ENCODE measurements around the gene RAET1L. TPM values are rescaled to one million over a fixed set of nuclear protein-coding genes. Genes with fewer than 3 reads are reported as not detected.
A peak's percentile ranks its signal among the peaks of the same experiment; 100 is the strongest.
"Not testable (repeated sequence)": the region's sequence is repeated elsewhere in the genome, so short reads cannot be mapped to it uniquely, and the experiment has no call there.

RAET1L gene
- total and polyA plus RNA-seq, 7 experiments from 2014 or later = not detected

GRCh38 chr6:150068720-150069648 lies 43.7 kb upstream of the RAET1L start, which contains the start of gene ULBP3:
Gene ULBP3 (minus strand): TSS chr6:150069121. CDS start chr6:150069066, 55 bp downstream.
- H3K4me3 Mint-ChIP-seq = peak within 1 kb of the TSS; percentile 80 to 95 (median 90)
- CTCF ChIA-PET = no interaction called here
- peaks cover 4 to 35% (median 12%) of the 10 kb centered on the region in 5 donors for H3K27me3 Mint-ChIP-seq
- peaks cover 0 to 13% (median 0%) of the 10 kb centered on the region in 5 donors for H3K36me3 Mint-ChIP-seq
- H3K9me3 Mint-ChIP-seq = no peaks in the 10 kb centered on the region
- H3K4me1 Mint-ChIP-seq = peaks cover 10 to 22% (median 14%) of the 10 kb centered on the region in 7 donors
- ATAC-seq (peak; percentile 83), DNase-seq (peak; percentile 24 to 75 (median 35))
- Histone ChIP-seq H3K4me3 (ENCODE audit: low read length) (peak within 1 kb of the TSS; percentile 77), H3K27me3 (ENCODE audit: control insufficient read depth in 2 of 2, insufficient read depth in 2 of 2, low read length in 2 of 2) (no peaks in the 10 kb centered on the region), H3K36me3 (ENCODE audit: control insufficient read depth in 2 of 3, insufficient read depth in 3 of 3, low read length in 3 of 3) (no peaks in the 10 kb centered on the region), H3K27ac (ENCODE audit: low read depth, low read length) (no peak within 1 kb of the TSS), H3K9me3 (ENCODE audit: control insufficient read depth in 2 of 3, low read length in 3 of 3) (no peaks in the 10 kb centered on the region), H3K4me1 (ENCODE audit: control insufficient read depth in 2 of 2, insufficient read depth in 2 of 2, low read length in 2 of 2) (peaks cover 0 to 5% of the 10 kb centered on the region in 2 donors)
- H3K27ac Mint-ChIP-seq = peak within 1 kb of the TSS in 4 of 9 donors; percentile 49 to 82 (median 72)
- POLR2A ChIA-PET = no interaction called here
- intact Hi-C loops (cut with micrococcal nuclease) = loop anchor here (1.0 to 5.0 kb wide), 8 partner anchors 52 to 502 kb away; partner anchors contain the start of genes GINM1 (in 1 of the 2), LRP11 (in 1 of the 2) and ULBP1 (in 1 of the 2)

DNA sequence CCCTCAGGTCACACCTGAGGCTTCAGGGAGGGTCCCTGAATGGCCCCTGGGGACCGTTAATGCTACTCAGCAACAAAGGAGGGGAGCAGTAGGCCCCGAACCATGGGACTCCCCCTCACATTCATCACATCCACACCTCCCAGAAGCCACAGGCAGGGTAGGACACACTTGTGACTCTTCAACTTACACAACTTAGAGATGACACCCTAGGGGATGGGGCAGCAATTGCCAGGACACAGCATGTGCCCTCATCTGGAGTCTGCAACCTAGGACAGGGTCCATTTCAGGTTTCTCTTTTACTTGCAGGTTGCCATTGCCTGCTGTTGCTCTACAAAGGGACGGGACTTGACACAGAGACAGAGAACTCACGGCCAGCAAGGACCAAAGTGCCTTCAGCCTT lies 42.8 kb upstream of the RAET1L start:
- ATAC-seq (peak; percentile 8), DNase-seq (peak in 1 of 9 donors; percentile 10)
- peak overlapping the region; percentile 80 to 95 (median 90) for H3K4me3 Mint-ChIP-seq
- H3K4me1 ChIP-seq (ENCODE audit: control insufficient read depth in 2 of 2, insufficient read depth in 2 of 2, low read length in 2 of 2) = peaks cover 0 to 5% of the 10 kb centered on the region in 2 donors
- POLR2A ChIA-PET = no interaction called here
- peaks cover 0 to 16% (median 0%) of the 10 kb centered on the region in 5 donors for H3K36me3 Mint-ChIP-seq
- H3K36me3 ChIP-seq (ENCODE audit: control insufficient read depth in 2 of 3, insufficient read depth in 3 of 3, low read length in 3 of 3) = no peaks in the 10 kb centered on the region
- peaks cover 10 to 22% (median 14%) of the 10 kb centered on the region in 7 donors for H3K4me1 Mint-ChIP-seq
- H3K9me3 Mint-ChIP-seq = no peaks in the 10 kb centered on the region
- peak overlapping the region in 1 of 9 donors; percentile 65 for H3K27ac Mint-ChIP-seq
- no peak overlapping the region for H3K27ac ChIP-seq (ENCODE audit: low read depth, low read length)
- H3K27me3 Mint-ChIP-seq = peaks cover 0 to 32% (median 11%) of the 10 kb centered on the region in 5 donors
- peak overlapping the region; percentile 77 for H3K4me3 ChIP-seq (ENCODE audit: low read length)
- no peaks in the 10 kb centered on the region for H3K9me3 ChIP-seq (ENCODE audit: control insufficient read depth in 2 of 3, low read length in 3 of 3)
- CTCF ChIA-PET = no interaction called here
- intact Hi-C loops (cut with micrococcal nuclease) = loop anchor here (2.0 to 5.0 kb wide), 7 partner anchors 51 to 501 kb away; partner anchors contain the start of genes GINM1 (in 1 of the 2), LRP11 (in 1 of the 2) and ULBP1 (in 1 of the 2)
- no peaks in the 10 kb centered on the region for H3K27me3 ChIP-seq (ENCODE audit: control insufficient read depth in 2 of 2, insufficient read depth in 2 of 2, low read length in 2 of 2)

DNA sequence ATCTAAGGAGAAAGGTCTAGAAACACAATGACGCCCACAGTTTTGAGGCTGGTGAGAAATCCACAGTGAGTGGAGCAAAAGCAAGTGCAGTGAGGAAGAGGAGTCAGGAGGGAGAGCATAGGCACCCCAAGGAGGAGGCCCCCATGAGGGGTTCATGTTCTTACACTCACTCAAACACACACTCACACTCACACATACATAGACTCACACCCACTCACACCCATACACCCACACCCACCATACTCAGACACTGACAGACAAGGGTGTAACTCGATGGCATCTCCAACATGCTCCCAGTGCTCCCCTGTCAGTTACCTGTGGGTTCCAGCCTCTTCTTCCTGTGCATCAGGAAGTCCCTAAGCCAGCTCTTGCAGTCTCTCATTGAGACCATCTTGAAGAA lies 39.8 kb upstream of the RAET1L start:
- H3K27ac ChIP-seq (ENCODE audit: low read depth, low read length) = no peak overlapping the region
- H3K4me1 ChIP-seq (ENCODE audit: control insufficient read depth in 2 of 2, insufficient read depth in 2 of 2, low read length in 2 of 2) = peaks cover 0 to 5% of the 10 kb centered on the region in 2 donors
- no peaks in the 10 kb centered on the region for H3K9me3 Mint-ChIP-seq
- H3K27ac Mint-ChIP-seq = no peak overlapping the region
- no peak overlapping the region for H3K4me3 Mint-ChIP-seq
- H3K36me3 ChIP-seq (ENCODE audit: control insufficient read depth in 2 of 3, insufficient read depth in 3 of 3, low read length in 3 of 3) = no peaks in the 10 kb centered on the region
- no peak overlapping the region for H3K4me3 ChIP-seq (ENCODE audit: low read length)
- H3K9me3 ChIP-seq (ENCODE audit: control insufficient read depth in 2 of 3, low read length in 3 of 3) = no peaks in the 10 kb centered on the region
- intact Hi-C loops (cut with micrococcal nuclease) = loop anchor here (5.0 kb wide), 2 partner anchors 133 to 498 kb away; partner anchors contain the start of gene GINM1 (in 1 of the 2)
- ATAC-seq = no peak
- no peaks in the 10 kb centered on the region for H3K27me3 ChIP-seq (ENCODE audit: control insufficient read depth in 2 of 2, insufficient read depth in 2 of 2, low read length in 2 of 2)
- CTCF ChIA-PET = no interaction called here
- POLR2A ChIA-PET = no interaction called here
- peaks cover 7 to 13% (median 10%) of the 10 kb centered on the region in 7 donors for H3K4me1 Mint-ChIP-seq
- H3K27me3 Mint-ChIP-seq = peaks cover 3 to 33% (median 11%) of the 10 kb centered on the region in 5 donors
- peaks cover 0 to 19% (median 0%) of the 10 kb centered on the region in 5 donors for H3K36me3 Mint-ChIP-seq
- DNase-seq = no peak

GRCh38 chr6:150063640-150064039 lies 38.3 kb upstream of the RAET1L start:
- intact Hi-C loops (cut with micrococcal nuclease) = no loop called here
- no peak overlapping the region for H3K4me3 ChIP-seq (ENCODE audit: low read length)
- H3K27me3 Mint-ChIP-seq = peaks cover 4 to 37% (median 21%) of the 10 kb centered on the region in 5 donors
- DNase-seq = no peak
- no peaks in the 10 kb centered on the region for H3K9me3 ChIP-seq (ENCODE audit: control insufficient read depth in 2 of 3, low read length in 3 of 3)
- H3K4me1 ChIP-seq (ENCODE audit: control insufficient read depth in 2 of 2, insufficient read depth in 2 of 2, low read length in 2 of 2) = peaks cover 0 to 5% of the 10 kb centered on the region in 2 donors
- H3K27ac Mint-ChIP-seq = no peak overlapping the region
- H3K36me3 Mint-ChIP-seq = peaks cover 0 to 19% (median 0%) of the 10 kb centered on the region in 5 donors
- POLR2A ChIA-PET = no interaction called here
- ATAC-seq = no peak
- H3K27me3 ChIP-seq (ENCODE audit: control insufficient read depth in 2 of 2, insufficient read depth in 2 of 2, low read length in 2 of 2) = no peaks in the 10 kb centered on the region
- CTCF ChIA-PET = no interaction called here
- no peaks in the 10 kb centered on the region for H3K36me3 ChIP-seq (ENCODE audit: control insufficient read depth in 2 of 3, insufficient read depth in 3 of 3, low read length in 3 of 3)
- no peak overlapping the region for H3K27ac ChIP-seq (ENCODE audit: low read depth, low read length)
- peaks cover 0 to 12% (median 8%) of the 10 kb centered on the region in 7 donors for H3K4me1 Mint-ChIP-seq
- H3K4me3 Mint-ChIP-seq = no peak overlapping the region
- no peaks in the 10 kb centered on the region for H3K9me3 Mint-ChIP-seq

GRCh38 chr6:150059973-150060372 lies 34.6 kb upstream of the RAET1L start:
- DNase-seq; CTCF ChIA-PET; H3K4me3 ChIP-seq (ENCODE audit: low read length); H3K9me3 Mint-ChIP-seq; H3K27me3 ChIP-seq (ENCODE audit: control insufficient read depth in 2 of 2, insufficient read depth in 2 of 2, low read length in 2 of 2); H3K9me3 ChIP-seq (ENCODE audit: control insufficient read depth in 2 of 3, low read length in 3 of 3); H3K27ac Mint-ChIP-seq; H3K36me3 ChIP-seq (ENCODE audit: control insufficient read depth in 2 of 3, insufficient read depth in 3 of 3, low read length in 3 of 3); H3K4me1 Mint-ChIP-seq; intact Hi-C loops (cut with micrococcal nuclease); POLR2A ChIA-PET; H3K4me1 ChIP-seq (ENCODE audit: control insufficient read depth in 2 of 2, insufficient read depth in 2 of 2, low read length in 2 of 2); H3K27ac ChIP-seq (ENCODE audit: low read depth, low read length): not testable (repeated sequence)
- H3K27me3 Mint-ChIP-seq = peaks cover 19 to 44% (median 38%) of the 10 kb centered on the region in 5 donors
- H3K36me3 Mint-ChIP-seq = peaks cover 0 to 11% (median 0%) of the 10 kb centered on the region in 5 donors
- ATAC-seq = peak; percentile 56
- peak overlapping the region in 1 of 10 donors; percentile 31 for H3K4me3 Mint-ChIP-seq

DNA sequence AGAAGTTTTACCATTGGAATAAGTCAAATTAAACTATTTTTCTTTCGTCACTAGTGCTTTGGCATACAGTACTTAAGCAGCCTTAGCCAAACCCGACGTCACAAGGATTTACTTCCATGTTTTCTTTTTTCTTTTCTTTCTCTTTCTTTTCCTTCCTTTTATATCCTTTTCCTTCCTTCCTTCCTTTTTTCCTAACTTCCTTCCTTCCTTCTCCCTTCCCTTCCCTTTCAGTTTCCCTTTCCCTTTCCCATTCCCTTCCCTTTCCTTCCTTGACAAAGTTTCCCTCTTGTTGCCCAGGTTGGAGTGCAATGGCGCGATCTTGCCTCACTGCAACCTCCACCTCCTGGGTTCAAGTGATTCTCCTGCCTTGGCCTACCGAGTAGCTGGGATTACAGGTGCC lies 33.7 kb upstream of the RAET1L start:
- Mint-ChIP-seq H3K4me3 (no peak overlapping the region), H3K4me1 (peaks cover 0 to 9% (median 5%) of the 10 kb centered on the region in 7 donors), H3K36me3 (peaks cover 0 to 7% (median 0%) of the 10 kb centered on the region in 5 donors), H3K9me3 (peaks cover 0 to 8% (median 0%) of the 10 kb centered on the region in 11 donors), H3K27ac (no peak overlapping the region), H3K27me3 (peaks cover 29 to 54% (median 48%) of the 10 kb centered on the region in 5 donors)
- H3K27me3 ChIP-seq (ENCODE audit: control insufficient read depth in 2 of 2, insufficient read depth in 2 of 2, low read length in 2 of 2) = no peaks in the 10 kb centered on the region
- ATAC-seq (no peak), DNase-seq (no peak)
- intact Hi-C loops (cut with micrococcal nuclease) = no loop called here
- no peaks in the 10 kb centered on the region for H3K9me3 ChIP-seq (ENCODE audit: control insufficient read depth in 2 of 3, low read length in 3 of 3)
- CTCF ChIA-PET = no interaction called here
- no peak overlapping the region for H3K4me3 ChIP-seq (ENCODE audit: low read length)
- no peaks in the 10 kb centered on the region for H3K4me1 ChIP-seq (ENCODE audit: control insufficient read depth in 2 of 2, insufficient read depth in 2 of 2, low read length in 2 of 2)
- POLR2A ChIA-PET = interaction anchor here (0.7 kb wide), 1 partner anchor 118 kb away, joined by 4 read pairs; no protein-coding TSS in a partner anchor
- no peak overlapping the region for H3K27ac ChIP-seq (ENCODE audit: low read depth, low read length)
- no peaks in the 10 kb centered on the region for H3K36me3 ChIP-seq (ENCODE audit: control insufficient read depth in 2 of 3, insufficient read depth in 3 of 3, low read length in 3 of 3)

Measured in naive thymus-derived CD4-positive, alpha-beta T cell (primary cell).